KOPT-K1 (cell line): ENCODE data around the gene KHDC1L.
A peak's percentile ranks its signal among the peaks of the same experiment; 100 is the strongest.
"Not testable (repeated sequence)": the region's sequence is repeated elsewhere in the genome, so short reads cannot be mapped to it uniquely, and the experiment has no call there.

ENCODE experiments used
- H3K27ac ChIP-seq: fragments of 200-600 bp; sonication (generic); 2 replicates; pipeline ENCODE4 v1.5.1; 2016; ENCODE audit warnings: antibody characterized with exemption, mild to moderate bottlenecking, low read depth, low read length; ENCODE audit not compliant: poor library complexity, severe bottlenecking
- H3K36me3 ChIP-seq: fragments of 200-600 bp; sonication (generic); 2 replicates; pipeline ENCODE4 v1.5.1; 2017; ENCODE audit warnings: antibody characterized with exemption, mild to moderate bottlenecking, low read length, moderate library complexity; ENCODE audit not compliant: insufficient read depth
- H3K9me3 ChIP-seq: fragments of 200-600 bp; sonication (generic); 2 replicates; pipeline ENCODE4 v1.5.1; 2017; ENCODE audit warnings: antibody characterized with exemption, low read length, mild to moderate bottlenecking; ENCODE audit not compliant: insufficient read depth, poor library complexity, severe bottlenecking

The KHDC1L gene

GRCh38 chr6:73225396-73225795 lies at the start of gene KHDC1L:
KHDC1L (minus strand) TSS chr6:73225496; CDS start chr6:73225408, 88 bp downstream.
- no peaks in the 10 kb centered on the region for H3K9me3 ChIP-seq

GRCh38 chr6:73269296-73269695 lies 44.0 kb upstream of the KHDC1L start:
- peaks cover 76% of the 10 kb centered on the region for H3K36me3 ChIP-seq
- H3K9me3 ChIP-seq, H3K27ac ChIP-seq: not testable (repeated sequence)

More at GRCh38 chr6:73225396-73225795, at the start of gene KHDC1L:
- Histone ChIP-seq H3K27ac (no peak within 1 kb of the TSS), H3K36me3 (no peaks in the 10 kb centered on the region)

- not testable (repeated sequence) for H3K27ac ChIP-seq, H3K9me3 ChIP-seq
- H3K36me3 ChIP-seq: peaks cover 72% of the 10 kb centered on the region
These were observed 43.6 kb upstream of the KHDC1L start for GRCh38 chr6:73268896-73269295.

GRCh38 chr6:73264446-73264845 lies 39.1 kb upstream of the KHDC1L start:
- Histone ChIP-seq H3K9me3 (no peaks in the 10 kb centered on the region), H3K27ac (no peak overlapping the region), H3K36me3 (peaks cover 41% of the 10 kb centered on the region)

- H3K27ac ChIP-seq: peak overlapping the region; percentile 74
- peaks cover 39% of the 10 kb centered on the region for H3K36me3 ChIP-seq
These were observed 38.2 kb upstream of the KHDC1L start for GRCh38 chr6:73263570-73263909.

GRCh38 chr6:73262671-73263569 lies 37.6 kb upstream of the KHDC1L start, which contains the start of gene KHDC1:
KHDC1 (minus strand) TSS chr6:73263196; CDS start chr6:73242517, 20,679 bp downstream.
- Histone ChIP-seq H3K27ac (peak within 1 kb of the TSS; percentile 74), H3K36me3 (peaks cover 33% of the 10 kb centered on the region), H3K9me3 (no peaks in the 10 kb centered on the region)

More at GRCh38 chr6:73263570-73263909, 38.2 kb upstream of the KHDC1L start:
- no peaks in the 10 kb centered on the region for H3K9me3 ChIP-seq

- Histone ChIP-seq H3K36me3 (no peaks in the 10 kb centered on the region), H3K27ac (no peak overlapping the region), H3K9me3 (no peaks in the 10 kb centered on the region)
These were observed 33.4 kb upstream of the KHDC1L start for GRCh38 chr6:73258721-73259120.

- not testable (repeated sequence) for H3K36me3 ChIP-seq, H3K9me3 ChIP-seq, H3K27ac ChIP-seq
These were observed 29.0 kb upstream of the KHDC1L start for GRCh38 chr6:73254323-73254722.

GRCh38 chr6:73252703-73253102 lies 27.4 kb upstream of the KHDC1L start:
- Histone ChIP-seq H3K27ac (no peak overlapping the region), H3K36me3 (no peaks in the 10 kb centered on the region), H3K9me3 (no peaks in the 10 kb centered on the region)

- Histone ChIP-seq H3K27ac (no peak overlapping the region), H3K36me3 (no peaks in the 10 kb centered on the region), H3K9me3 (no peaks in the 10 kb centered on the region)
These were observed 24.7 kb upstream of the KHDC1L start for GRCh38 chr6:73250016-73250415.

GRCh38 chr6:73248192-73248903 lies 23.1 kb upstream of the KHDC1L start:
- H3K36me3 ChIP-seq: no peaks in the 10 kb centered on the region
- H3K9me3 ChIP-seq: no peaks in the 10 kb centered on the region
- H3K27ac ChIP-seq: no peak overlapping the region

- Histone ChIP-seq H3K9me3 (no peaks in the 10 kb centered on the region), H3K27ac (no peak overlapping the region), H3K36me3 (no peaks in the 10 kb centered on the region)
These were observed 16.7 kb upstream of the KHDC1L start for GRCh38 chr6:73242001-73242400.

GRCh38 chr6:73240730-73241129 lies 15.4 kb upstream of the KHDC1L start:
- H3K36me3 ChIP-seq: no peaks in the 10 kb centered on the region
- no peaks in the 10 kb centered on the region for H3K9me3 ChIP-seq
- no peak overlapping the region for H3K27ac ChIP-seq

- Histone ChIP-seq H3K9me3 (no peaks in the 10 kb centered on the region), H3K36me3 (no peaks in the 10 kb centered on the region), H3K27ac (no peak overlapping the region)
These were observed 11.0 kb upstream of the KHDC1L start for GRCh38 chr6:73236144-73236750.

GRCh38 chr6:73234733-73235132 lies 9.4 kb upstream of the KHDC1L start:
- H3K9me3 ChIP-seq: no peaks in the 10 kb centered on the region
- no peaks in the 10 kb centered on the region for H3K36me3 ChIP-seq
- no peak overlapping the region for H3K27ac ChIP-seq
